Fibroblast of skin of left biceps (primary cell): Measurements from ENCODE around the gene KCND2.
"Not testable (repeated sequence)": the region's sequence is repeated elsewhere in the genome, so short reads cannot be mapped to it uniquely, and the experiment has no call there.

Experiments
- DNase-seq, 2 experiments: peaks; one replicate each; pipeline ENCODE4 v3.0.0-alpha.2; 2013; ENCODE audit warnings: low read depth in 2 of 2

KCND2 gene

GRCh38 chr7:120742372-120742771, 469.4 kb downstream of the KCND2 start:
- DNase-seq = no peak

GRCh38 chr7:120743128-120743527, 470.2 kb downstream of the KCND2 start:
- no peak for DNase-seq

GRCh38 chr7:120760050-120760449, 487.1 kb downstream of the KCND2 start:
- DNase-seq = no peak

GRCh38 chr7:120760851-120761250, 487.9 kb downstream of the KCND2 start:
- no peak for DNase-seq

- DNase-seq = no peak
Observed at GRCh38 chr7:120770206-120770605, 497.2 kb downstream of the KCND2 start.

- no peak for DNase-seq
Observed at GRCh38 chr7:120774481-120774880, 501.5 kb downstream of the KCND2 start.

GRCh38 chr7:120775755-120776154, 502.8 kb downstream of the KCND2 start:
- DNase-seq = no peak

GRCh38 chr7:120779078-120779477, 506.1 kb downstream of the KCND2 start:
- DNase-seq = not testable (repeated sequence)

GRCh38 chr7:120780451-120780850, 507.5 kb downstream of the KCND2 start:
- not testable (repeated sequence) for DNase-seq

GRCh38 chr7:120780938-120781337, 508.0 kb downstream of the KCND2 start:
- no peak for DNase-seq

- not testable (repeated sequence) for DNase-seq
Observed at GRCh38 chr7:120781924-120782323, 508.9 kb downstream of the KCND2 start.

GRCh38 chr7:120783273-120783672, 510.3 kb downstream of the KCND2 start:
- no peak for DNase-seq

- DNase-seq = no peak
Observed at GRCh38 chr7:120783721-120784120, 510.7 kb downstream of the KCND2 start.

- no peak for DNase-seq
Observed at GRCh38 chr7:120785095-120785494, 512.1 kb downstream of the KCND2 start.

- peak; percentile 12 to 17 for DNase-seq
Observed at GRCh38 chr7:120792091-120792860, 519.3 kb downstream of the KCND2 start.

- no peak for DNase-seq
Observed at GRCh38 chr7:120792861-120793130, 519.8 kb downstream of the KCND2 start.

GRCh38 chr7:120793213-120793936, 520.4 kb downstream of the KCND2 start:
- no peak for DNase-seq

GRCh38 chr7:120794106-120794729, 521.2 kb downstream of the KCND2 start:
- no peak for DNase-seq

- DNase-seq = no peak
Observed at GRCh38 chr7:120797026-120797645, 524.2 kb downstream of the KCND2 start.

- no peak for DNase-seq
Observed at GRCh38 chr7:120799147-120799546, 526.2 kb downstream of the KCND2 start.
